ENCODE data around the gene P2RY14. TPM values are rescaled to one million over a fixed set of nuclear protein-coding genes. Genes with fewer than 3 reads are reported as not detected.

Gene P2RY14
- total RNA-seq, 4 donors from 2014 or later: 1.8 to 3.7 (median 2.8) TPM

GRCh38 chr3:151318991-151319390, 40.6 kb upstream of the P2RY14 start:
- no peak for DNase-seq (ENCODE audit: low spot score in 2 of 2)
- no peak for TF ChIP-seq CTCF (IDR thresholded peaks at IDR 0.05)
- no peak for TF ChIP-seq POLR2A (IDR thresholded peaks at IDR 0.05)
- no peak overlapping the region for H3K4me3 ChIP-seq (ENCODE audit: low read depth, poor library complexity, severe bottlenecking)
- intact Hi-C loops (cut with DNase I; ENCODE audit: low total_unique reads): no loop called here
- WGBS, 2 donors: 46 to 49% methylated on average over 7 of the region's 7 CpGs

GRCh38 chr3:151318313-151318712, 40.0 kb upstream of the P2RY14 start:
- H3K4me3 ChIP-seq (ENCODE audit: low read depth, poor library complexity, severe bottlenecking): no peak overlapping the region
- intact Hi-C loops (cut with DNase I; ENCODE audit: low total_unique reads): no loop called here
- TF ChIP-seq CTCF (IDR thresholded peaks at IDR 0.05) (no peak), POLR2A (IDR thresholded peaks at IDR 0.05) (no peak)
- DNase-seq (ENCODE audit: low spot score in 2 of 2): no peak

- TF ChIP-seq CTCF (IDR thresholded peaks at IDR 0.05) (no peak), POLR2A (IDR thresholded peaks at IDR 0.05) (no peak)
- H3K4me3 ChIP-seq (ENCODE audit: low read depth, poor library complexity, severe bottlenecking): no peak within 1 kb of the TSS
- DNase-seq (ENCODE audit: low spot score in 2 of 2): no peak
- 47 to 51% methylated on average over 7 of the region's 7 CpGs for WGBS, 2 donors
- intact Hi-C loops (cut with DNase I; ENCODE audit: low total_unique reads): no loop called here
Observed at GRCh38 chr3:151316267-151316991, 38.1 kb upstream of the P2RY14 start, which contains the start of gene GPR87. TSS of gene GPR87 (minus strand) at chr3:151316820. CDS start at chr3:151300100, 16,720 bp downstream.

GRCh38 chr3:151315846-151316245, 37.5 kb upstream of the P2RY14 start:
- H3K4me3 ChIP-seq (ENCODE audit: low read depth, poor library complexity, severe bottlenecking): no peak overlapping the region
- DNase-seq (ENCODE audit: low spot score in 2 of 2): no peak
- intact Hi-C loops (cut with DNase I; ENCODE audit: low total_unique reads): no loop called here
- TF ChIP-seq POLR2A (IDR thresholded peaks at IDR 0.05): no peak
- TF ChIP-seq CTCF (IDR thresholded peaks at IDR 0.05): no peak
- 33 to 50% methylated on average over 2 of the region's 2 CpGs for WGBS, 2 donors

- no peak overlapping the region for H3K4me3 ChIP-seq (ENCODE audit: low read depth, poor library complexity, severe bottlenecking)
- no peak for TF ChIP-seq CTCF (IDR thresholded peaks at IDR 0.05)
- no peak for TF ChIP-seq POLR2A (IDR thresholded peaks at IDR 0.05)
- intact Hi-C loops (cut with DNase I; ENCODE audit: low total_unique reads): no loop called here
- no peak for DNase-seq (ENCODE audit: low spot score in 2 of 2)
- WGBS, 2 donors: 53 to 56% methylated on average over 2 of the region's 2 CpGs
Observed at GRCh38 chr3:151315136-151315535, 36.8 kb upstream of the P2RY14 start.

- intact Hi-C loops (cut with DNase I; ENCODE audit: low total_unique reads): no loop called here
- 90 to 96% methylated on average over 5 of the region's 5 CpGs for WGBS, 2 donors
- no peak for TF ChIP-seq POLR2A (IDR thresholded peaks at IDR 0.05)
- TF ChIP-seq CTCF (IDR thresholded peaks at IDR 0.05): no peak
- no peak overlapping the region for H3K4me3 ChIP-seq (ENCODE audit: low read depth, poor library complexity, severe bottlenecking)
- DNase-seq (ENCODE audit: low spot score in 2 of 2): no peak
Observed at GRCh38 chr3:151314593-151314992, 36.3 kb upstream of the P2RY14 start.
